DMS 273 (cell line): ENCODE results near the gene SMR3B.

ENCODE experiments used
- DNase-seq: peaks from one replicate; lab custom pipeline; 2025; ENCODE audit not compliant: unreplicated experiment; lab: John Stamatoyannopoulos, UW

SMR3B gene

DNA sequence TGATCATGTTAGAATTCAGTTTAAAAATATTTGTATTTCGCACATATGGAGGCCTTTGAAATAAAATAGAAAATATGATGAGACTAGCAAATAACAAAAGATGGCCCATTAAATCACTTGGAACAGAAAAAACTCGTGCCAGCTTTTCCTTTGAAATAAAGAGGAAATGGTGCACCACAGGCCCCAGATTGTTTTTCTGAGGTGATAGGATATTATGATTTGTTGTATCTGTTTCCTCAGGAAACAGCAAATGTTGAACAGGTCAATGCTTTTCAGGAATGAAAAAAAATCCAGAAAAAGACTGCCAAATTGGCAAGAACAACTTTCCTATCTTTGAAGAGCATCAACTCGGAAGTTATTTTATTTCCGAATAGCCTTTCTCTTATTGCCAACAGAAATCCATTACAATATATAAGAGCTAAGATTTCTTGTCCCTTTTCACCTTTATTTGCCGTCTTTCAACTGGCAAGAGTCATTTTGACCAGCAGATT lies at the start of gene SMR3B:
SMR3B (plus strand) TSS at position 441 of the 491 bp plus-strand sequence. CDS start 1,380 bp downstream, outside the sequence.
- no peak for DNase-seq

GRCh38 chr4:70334681-70335080 lies 48.2 kb upstream of the SMR3B start, which contains the start of gene CABS1:
TSS of gene CABS1 (plus strand) at chr4:70334981. CDS start at chr4:70335040, 59 bp downstream.
- DNase-seq, result no peak

DNA sequence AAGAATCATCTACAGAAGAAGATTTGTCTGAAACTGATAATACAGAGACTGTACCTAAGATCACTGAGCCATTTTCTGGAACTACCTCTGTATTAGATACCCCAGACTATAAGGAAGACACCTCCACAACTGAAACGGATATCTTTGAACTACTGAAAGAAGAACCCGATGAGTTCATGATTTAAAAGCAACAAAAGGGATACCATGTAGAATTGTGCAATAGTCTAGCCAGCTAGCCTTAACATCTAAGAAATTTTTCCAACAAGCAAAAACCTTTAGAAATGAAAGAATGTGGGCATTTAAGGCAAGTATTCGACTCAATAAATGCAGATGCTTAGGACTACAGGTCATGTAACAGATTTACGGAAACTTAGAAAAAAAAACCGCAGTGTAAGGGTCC lies 46.9 kb upstream of the SMR3B start:
- no peak for DNase-seq

- no peak for DNase-seq
These were observed 45.0 kb upstream of the SMR3B start for GRCh38 chr4:70337886-70338420.

- no peak for DNase-seq
These were observed 26.7 kb upstream of the SMR3B start for GRCh38 chr4:70356185-70356584.

- no peak for DNase-seq
These were observed 23.7 kb upstream of the SMR3B start for GRCh38 chr4:70359115-70359661.

- DNase-seq, result no peak
These were observed 22.5 kb upstream of the SMR3B start, which contains the start of gene SMR3A for GRCh38 chr4:70360460-70360859. TSS of gene SMR3A (plus strand) at chr4:70360760. CDS start at chr4:70362116, 1,356 bp downstream.

GRCh38 chr4:70364002-70364401 lies 18.9 kb upstream of the SMR3B start:
- DNase-seq, result no peak

GRCh38 chr4:70365479-70365878 lies 17.5 kb upstream of the SMR3B start:
- DNase-seq, result no peak

DNA sequence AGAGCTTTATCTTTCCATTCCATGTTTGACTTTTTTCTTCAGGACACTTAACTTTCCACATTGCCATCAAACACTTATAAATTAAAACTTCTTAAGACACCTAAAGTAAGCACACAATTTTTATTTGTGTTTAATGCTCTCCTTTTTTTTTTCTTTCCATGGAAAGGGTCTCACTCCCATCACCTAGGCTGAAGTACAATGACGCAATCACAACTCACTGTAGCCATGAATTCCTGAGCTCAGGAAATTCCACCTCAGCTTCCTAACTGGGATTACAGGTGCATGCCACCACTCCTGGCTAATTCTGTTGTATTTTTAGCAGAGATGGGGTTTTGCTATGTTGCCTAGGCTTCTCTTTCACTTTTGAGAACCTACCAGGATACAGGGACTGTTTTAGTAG lies 15.1 kb upstream of the SMR3B start:
- DNase-seq, result no peak

GRCh38 chr4:70371987-70372386 lies 10.9 kb upstream of the SMR3B start:
- no peak for DNase-seq

DNA sequence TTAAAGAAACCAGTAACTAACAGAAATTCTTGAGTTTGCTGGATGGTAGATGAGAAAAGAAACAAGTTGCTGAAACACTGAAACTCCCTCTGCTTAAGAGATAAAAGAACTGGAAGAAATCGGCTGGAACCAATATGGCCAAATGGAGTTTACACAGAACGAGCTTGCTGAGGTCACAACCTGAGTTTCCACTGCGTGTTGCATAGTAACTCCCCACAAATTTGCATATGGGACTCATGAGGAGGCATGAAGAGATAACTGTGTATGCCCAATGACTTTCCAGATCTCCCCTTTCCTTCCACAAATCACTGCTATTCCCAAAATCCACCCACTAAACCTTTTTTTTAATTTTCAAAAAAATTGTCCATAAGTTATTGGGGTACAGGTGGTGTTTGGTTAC lies 10.2 kb upstream of the SMR3B start:
- DNase-seq, result no peak

DNA sequence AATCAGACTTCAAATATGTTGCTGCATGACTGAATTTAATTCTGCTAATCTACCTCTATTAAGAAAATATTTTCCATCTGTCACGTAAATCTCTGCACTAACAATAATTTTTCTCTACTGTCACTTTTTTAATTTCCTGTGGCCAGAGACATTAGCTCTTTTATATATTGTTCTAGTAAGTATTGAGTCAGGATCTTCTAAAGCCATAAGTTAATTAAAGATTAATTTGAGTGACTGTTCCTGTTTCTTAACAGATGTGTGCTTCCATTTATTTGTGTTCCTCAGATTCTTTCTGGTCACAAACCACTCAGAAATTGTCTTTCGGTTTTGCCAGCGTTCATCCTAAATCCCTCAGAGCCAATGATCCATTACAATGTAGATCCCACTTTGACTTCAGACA lies 2.4 kb upstream of the SMR3B start:
- no peak for DNase-seq

- no peak for DNase-seq
These were observed 9.3 kb downstream of the SMR3B start for GRCh38 chr4:70392057-70392776.

DNA sequence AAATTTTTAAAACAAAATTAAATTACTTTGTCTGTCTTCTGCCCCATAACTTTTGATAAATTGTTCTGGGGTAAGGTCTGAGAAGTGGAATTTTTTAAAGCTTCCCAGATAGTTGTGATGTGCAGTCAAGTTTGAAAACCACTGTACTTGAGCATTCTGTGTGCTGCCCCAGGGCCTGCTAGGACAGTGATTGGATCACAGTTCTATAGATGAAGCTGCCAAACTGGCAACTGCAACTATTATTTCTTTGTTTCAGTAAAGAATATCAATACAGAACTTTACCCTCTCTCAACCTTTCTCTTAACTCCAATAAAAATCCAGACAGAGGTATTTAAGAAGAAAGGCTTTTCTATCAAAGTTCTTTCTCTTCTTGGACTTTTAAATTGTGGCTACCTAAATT lies 14.6 kb downstream of the SMR3B start, which contains the start of gene OPRPN:
OPRPN (plus strand) TSS at position 361 of the 400 bp plus-strand sequence. CDS start 1,346 bp downstream, outside the sequence.
- DNase-seq, result no peak

- no peak for DNase-seq
These were observed 16.4 kb downstream of the SMR3B start for GRCh38 chr4:70399319-70399718.

GRCh38 chr4:70402762-70403161 lies 19.8 kb downstream of the SMR3B start:
- no peak for DNase-seq

- DNase-seq, result no peak
These were observed 22.8 kb downstream of the SMR3B start for GRCh38 chr4:70405765-70406164.

GRCh38 chr4:70425306-70425705 lies 42.4 kb downstream of the SMR3B start:
- no peak for DNase-seq

- no peak for DNase-seq
These were observed 43.9 kb downstream of the SMR3B start for GRCh38 chr4:70426789-70427188.

- no peak for DNase-seq
These were observed 54.3 kb downstream of the SMR3B start for GRCh38 chr4:70437197-70437596.
